ENCODE measurements around the gene TFR2.

TFR2 gene

DNA sequence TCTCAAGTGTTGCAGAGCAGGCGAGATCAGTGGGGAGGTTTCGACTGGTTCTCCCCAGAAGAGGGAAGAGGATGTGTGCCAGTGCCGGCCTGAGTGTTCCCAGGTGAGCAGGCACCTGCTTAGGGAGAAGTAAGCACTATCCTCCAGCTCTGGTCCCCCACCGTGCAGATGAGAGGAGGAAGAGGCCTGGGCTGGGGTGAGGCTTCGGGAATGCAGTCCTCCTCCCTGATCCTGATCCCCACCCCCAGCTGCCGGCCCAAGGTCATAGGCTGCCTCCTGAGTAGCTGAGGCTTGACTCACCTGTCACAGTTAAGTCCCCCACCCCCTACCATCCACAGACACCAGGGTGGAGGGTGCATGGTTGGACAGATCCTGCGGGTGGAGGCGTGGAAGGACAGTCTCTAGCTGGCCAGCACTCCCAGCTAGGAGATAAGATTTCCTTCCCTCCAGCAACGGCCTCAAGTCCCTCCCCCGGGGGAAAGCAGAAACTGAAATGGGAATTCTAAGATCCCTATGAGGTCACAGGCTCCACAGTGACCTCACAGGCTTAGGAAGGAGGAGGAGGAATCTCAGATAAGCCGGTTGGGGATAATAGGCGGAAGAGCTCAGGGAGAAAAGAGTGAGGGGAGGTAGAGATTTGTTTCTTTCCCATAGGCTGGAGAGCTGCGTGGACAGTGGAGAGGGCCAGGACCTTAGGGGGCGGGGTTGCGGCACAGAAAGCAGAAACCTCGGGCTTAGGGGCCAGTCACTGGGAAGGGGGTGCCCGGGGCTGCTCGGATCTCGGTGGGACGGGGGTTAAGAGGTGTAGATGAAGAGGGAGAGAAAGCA lies 56.5 kb downstream of the TFR2 start:
- no peak for DNase-seq

DNA sequence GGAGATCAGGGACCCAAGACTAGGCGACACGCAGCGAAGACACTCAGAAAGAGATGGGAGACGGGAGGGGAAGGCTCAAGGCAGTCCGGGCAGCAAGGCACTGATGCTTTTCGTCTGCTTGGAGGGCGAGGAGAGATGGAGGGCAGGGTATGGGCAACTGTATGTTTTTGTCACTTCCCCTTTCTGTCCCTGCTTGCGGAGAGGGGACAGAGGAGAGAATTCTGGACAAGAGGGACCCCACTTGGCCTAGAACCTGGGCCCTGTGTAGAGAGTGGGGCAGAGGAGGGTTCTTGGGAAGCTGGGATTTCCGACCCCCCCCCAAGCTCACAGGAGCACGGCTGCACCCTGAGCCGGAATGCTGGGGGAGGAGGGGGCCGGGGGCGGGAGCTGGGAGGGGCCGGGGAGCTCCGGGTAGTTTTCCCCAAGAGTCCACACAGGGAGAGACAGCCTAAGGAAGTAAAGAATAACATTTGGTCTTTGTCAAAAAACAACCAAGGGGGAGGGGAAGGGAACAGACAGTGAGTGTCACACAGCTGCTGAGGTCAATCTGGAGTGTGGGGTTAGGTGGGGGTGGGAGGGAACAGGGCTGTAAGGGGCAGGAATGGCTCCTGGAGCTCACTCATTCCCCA lies 57.2 kb downstream of the TFR2 start:
- DNase-seq: no peak

DNA sequence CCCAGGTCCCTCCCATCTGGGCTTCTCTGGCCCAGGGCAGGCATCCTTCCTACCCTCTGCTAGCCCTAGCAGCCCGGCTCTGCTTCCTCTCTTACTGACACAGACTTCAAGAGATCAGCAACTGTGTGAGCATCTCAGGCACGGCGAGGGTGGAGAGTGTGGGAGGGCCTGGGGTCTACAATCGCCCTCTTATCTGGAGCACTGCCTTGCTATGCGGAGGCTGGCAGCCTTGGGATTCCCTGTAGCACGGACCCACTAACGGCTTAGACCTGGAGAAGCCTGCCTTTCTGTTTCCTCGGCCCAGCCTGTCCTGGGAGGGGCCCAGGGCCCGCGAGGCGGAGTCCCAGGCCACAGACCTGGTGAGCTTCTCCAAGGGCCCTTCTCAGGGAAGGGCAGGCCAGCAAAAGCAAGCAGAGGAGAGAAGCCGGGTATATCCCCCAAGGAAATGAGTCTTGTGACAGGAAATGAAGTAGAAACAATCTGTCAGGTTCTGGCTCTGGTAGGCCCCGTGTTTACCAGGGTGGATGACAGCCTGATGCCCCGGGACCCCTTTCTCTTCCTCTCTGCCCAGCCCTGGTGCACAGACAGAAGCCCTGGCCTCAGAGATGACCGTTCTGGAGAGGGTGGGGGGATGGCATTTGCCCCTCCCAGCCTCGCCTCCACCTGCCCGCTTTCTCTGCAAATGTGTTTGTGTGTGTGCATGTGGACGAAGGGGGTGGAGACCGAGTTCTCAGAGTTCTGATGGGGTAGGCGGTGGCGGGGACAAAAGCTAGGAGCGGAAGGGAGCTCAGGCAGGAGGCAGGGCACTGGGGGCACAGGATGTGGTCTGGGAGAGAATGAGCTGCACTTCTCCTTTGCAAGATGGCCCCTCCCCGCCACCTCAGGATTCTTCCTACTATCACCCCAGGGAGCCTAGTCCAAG lies 58.0 kb downstream of the TFR2 start:
- DNase-seq: peak; percentile 84

DNA sequence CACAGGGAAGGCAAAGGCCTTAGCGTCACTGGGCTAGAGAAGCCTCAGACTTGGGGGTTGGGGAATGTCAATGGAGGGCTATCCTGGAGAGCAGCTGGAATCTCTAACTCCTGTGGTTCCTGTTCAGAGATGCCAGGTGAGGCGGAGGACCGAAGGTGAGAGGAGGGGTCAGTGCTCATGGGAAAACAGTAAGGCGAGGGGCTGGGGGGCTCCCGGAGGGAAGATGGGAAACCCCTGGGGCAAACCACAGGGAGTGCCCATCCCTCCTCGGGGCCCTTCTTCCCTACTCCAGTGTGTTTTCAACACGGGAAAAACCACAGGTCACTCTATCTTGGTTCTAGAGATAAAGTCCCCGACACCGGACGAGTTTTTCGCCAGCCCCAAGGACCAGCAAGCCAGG lies 58.7 kb downstream of the TFR2 start:
- no peak for DNase-seq

DNA sequence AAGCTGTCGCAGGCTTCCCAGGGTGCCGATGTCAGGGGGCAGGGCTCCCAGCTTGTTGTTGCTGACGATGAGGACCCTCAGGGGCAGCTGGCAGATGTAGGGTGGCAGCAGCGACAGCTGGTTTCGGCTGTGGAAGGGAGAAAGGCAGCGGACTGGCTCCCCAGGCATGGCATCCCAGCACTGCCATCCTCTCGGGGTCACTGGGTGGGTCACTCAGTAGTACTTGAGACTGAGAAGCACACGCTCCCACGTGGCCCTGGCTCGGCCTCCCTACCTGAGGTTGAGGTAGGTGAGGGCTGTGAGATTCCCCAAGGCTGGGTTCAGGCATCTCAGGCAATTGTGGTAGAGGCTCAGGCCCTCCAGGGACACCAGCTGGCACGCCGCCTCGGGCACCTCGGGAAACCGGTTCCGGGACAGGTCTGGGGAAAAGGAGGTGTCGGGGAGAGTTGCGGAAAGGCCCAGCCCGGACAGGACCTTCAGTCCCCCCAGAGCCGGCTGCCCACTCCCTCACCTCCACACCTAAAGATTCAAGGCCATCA lies 59.2 kb downstream of the TFR2 start:
- DNase-seq: no peak

DNA sequence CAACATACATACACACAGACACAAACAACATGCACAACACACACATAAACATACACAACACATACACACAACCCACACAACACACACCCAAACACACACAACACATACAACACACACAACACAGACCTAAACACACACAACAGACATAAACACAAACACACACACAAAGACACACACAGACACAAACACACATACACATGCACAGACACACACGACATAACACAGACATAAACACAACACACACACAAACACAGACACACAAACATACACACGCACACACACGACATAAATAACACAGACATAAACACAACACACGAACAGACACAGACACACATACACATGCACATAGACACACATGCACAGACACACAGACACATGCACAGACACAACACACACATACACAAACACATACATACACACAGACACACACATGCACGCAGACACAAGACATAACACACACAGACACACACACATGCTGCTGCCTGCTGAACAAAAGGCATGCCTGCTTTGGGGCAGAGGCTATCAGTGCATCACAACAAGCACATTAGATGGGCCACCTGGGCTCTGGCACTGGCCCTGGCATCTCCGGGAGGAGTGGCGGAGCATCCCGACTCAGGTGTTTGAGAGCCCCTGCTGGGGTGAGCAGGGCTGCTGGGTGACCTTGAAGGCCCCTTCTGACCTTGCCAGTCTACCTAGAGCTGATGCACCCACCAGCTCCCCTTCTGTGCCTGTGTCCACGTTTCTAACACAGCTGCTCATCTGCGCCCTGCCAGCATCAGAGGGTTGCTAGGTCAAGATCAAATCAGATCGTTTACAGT lies 60.7 kb downstream of the TFR2 start:
- no peak for DNase-seq

DNA sequence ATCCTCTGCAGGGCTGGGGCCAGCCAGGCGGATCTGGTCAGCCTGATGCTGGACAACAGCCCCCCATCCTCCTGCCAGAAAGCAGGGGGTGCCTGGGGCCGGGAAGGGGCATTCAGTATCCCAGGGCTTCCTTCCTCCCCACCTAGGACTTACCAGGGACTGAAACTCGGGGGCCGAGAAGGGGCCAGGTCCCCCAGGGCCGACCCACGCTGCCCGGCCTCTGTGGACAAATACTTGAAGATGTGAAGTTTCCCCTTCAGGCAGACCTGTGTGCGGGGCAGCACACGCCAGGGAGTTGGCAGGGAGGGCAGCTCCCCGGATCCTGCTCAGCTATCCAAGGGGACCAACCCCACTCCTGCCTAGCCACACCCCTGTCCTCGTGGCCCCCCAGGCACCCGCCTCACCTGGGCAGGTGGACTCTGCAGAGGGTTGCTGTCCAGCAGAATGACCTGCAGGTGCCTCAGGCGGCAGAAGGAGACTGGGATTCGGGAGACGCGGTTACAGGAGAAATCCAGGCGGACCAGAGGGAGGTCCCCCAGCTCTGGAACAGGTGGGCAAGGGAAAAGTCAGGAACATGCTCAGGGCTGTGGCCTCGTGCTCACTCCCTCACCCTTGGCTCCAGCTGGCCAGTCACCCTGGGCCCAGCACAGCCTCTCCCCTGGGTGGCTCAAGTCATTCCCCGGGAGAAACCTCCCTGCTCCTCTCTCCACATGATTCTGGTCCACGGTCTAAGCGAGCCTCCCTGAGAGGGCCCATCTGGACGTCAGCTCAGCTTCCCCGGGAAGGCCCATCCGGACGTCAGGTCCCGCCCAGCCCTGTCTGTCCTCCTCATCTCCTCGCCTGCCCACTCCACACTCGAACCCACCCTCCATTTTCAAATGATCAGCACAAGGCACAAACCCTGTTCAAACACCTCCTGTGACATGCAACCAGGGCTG lies 62.8 kb downstream of the TFR2 start:
- no peak for DNase-seq

DNA sequence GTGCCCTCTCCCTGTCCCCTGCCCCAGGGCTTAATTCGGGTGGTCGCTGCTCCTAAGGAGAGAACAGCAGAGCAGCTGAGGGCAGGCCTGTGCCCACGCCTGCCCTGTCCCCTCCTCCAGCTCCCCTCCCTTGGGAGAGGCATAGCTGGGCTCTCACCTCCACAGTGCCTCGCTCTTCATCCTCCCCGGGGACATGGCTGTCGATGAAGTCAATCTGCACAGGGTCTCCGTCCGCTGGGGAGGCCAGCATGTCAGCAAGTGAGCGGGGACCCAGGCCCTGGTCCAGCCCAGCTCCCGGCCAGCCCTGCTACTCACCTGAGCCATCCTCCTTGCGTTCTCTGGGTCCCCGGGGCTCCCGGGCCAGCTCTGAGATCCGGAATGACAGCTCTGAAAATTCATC lies 63.8 kb downstream of the TFR2 start:
- DNase-seq: no peak

DNA sequence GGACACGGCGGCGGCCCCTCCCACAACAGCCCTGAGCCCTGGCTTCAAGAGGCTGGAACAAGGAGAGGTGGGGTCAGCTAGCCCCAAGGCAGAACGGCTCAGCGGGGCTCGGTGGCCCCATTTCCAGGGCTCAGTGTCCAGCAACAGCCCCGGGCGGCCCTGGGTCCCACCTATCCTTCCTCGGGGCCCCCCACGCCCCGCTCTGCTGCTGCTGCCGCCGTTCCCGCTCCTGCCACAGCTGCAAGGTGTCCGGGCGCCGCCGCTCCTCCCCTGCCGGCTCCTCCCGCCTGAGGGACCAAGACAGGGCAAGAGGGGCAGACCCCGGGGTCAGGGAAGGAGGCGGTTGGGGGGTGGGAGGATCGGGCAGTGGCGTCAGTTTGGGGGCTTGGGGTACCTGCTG lies 64.2 kb downstream of the TFR2 start:
- no peak for DNase-seq

DNA sequence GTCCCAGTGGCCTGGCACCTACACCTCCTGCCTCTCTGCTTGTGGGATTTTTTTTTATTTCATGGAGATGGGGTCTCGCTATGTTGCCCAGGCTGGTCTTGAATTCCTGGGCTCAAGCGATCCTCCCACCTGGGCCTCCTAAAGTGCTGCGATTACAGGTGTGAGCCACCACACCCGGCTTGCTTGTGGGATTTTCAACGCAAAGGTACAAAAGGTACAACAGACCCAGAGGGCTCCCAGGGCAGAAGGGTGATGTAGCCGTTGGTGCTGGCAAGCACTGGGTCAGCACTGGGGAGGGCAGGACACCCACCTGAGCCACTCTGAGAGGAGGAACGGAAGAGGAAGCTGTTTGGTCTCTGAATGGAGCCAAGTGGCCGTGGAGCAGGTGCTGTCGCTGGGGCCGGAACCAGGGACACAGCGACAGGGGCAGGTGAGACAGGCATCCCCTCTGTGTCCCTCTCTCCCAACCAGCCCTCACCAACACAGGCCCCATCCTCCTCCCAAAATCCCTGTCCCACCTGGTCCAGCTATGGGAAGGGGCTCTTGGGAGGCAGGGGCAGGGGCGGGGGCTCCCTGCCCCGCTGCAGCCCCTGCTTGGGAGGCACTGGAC lies 64.9 kb downstream of the TFR2 start:
- no peak for DNase-seq

DNA sequence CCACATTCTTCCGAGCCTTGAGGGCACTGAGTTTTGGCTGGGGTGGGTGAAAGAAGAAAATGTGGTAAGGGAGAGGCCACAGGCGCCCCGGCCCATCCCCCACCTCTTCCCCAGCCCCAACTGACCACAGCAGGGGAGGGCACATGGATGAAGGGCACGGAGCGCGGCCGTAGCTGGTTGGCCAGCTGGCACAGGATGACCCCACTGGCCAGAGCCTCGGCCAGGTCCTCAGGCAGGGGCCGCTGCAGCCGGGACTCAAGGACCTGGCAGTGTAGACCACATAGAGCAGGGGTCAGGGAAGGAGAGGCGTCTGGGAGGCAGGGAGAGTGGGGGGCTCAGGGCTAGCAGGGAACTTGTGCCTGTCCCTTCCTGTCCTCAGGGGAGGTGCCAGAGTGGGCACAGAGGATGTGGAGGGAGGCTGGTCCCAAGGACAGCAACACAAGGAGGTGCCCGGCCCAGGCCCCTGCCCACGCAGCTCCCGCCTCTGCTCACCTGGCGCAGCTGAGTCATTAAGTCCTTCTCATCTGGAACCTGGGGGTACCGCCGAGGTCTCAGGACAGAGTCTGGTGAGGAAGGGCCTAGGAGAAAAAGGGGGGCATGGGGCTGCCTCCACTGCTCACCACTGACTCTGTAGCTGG lies 65.5 kb downstream of the TFR2 start:
- no peak for DNase-seq

DNA sequence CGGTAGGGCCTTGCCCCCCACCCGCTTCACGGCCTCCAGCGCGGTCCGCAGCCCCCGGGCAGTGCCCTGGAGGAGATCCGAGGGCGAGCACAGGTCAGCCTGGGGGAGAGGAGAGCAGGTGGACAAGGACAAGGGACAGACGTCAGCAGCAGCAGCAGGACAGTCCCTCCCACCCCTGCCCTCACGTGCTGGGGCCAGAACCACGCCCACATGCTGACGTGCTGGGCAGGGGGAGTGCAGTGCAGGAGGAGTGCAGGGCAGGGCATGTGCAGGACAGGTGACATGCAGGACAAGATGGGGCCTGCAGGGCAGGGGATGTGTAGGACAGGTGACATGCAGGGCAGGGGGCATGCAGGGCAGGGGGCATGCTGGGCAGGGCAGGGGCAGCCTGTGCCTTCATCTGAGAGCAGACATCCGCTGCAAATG lies 66.1 kb downstream of the TFR2 start:
- no peak for DNase-seq

DNA sequence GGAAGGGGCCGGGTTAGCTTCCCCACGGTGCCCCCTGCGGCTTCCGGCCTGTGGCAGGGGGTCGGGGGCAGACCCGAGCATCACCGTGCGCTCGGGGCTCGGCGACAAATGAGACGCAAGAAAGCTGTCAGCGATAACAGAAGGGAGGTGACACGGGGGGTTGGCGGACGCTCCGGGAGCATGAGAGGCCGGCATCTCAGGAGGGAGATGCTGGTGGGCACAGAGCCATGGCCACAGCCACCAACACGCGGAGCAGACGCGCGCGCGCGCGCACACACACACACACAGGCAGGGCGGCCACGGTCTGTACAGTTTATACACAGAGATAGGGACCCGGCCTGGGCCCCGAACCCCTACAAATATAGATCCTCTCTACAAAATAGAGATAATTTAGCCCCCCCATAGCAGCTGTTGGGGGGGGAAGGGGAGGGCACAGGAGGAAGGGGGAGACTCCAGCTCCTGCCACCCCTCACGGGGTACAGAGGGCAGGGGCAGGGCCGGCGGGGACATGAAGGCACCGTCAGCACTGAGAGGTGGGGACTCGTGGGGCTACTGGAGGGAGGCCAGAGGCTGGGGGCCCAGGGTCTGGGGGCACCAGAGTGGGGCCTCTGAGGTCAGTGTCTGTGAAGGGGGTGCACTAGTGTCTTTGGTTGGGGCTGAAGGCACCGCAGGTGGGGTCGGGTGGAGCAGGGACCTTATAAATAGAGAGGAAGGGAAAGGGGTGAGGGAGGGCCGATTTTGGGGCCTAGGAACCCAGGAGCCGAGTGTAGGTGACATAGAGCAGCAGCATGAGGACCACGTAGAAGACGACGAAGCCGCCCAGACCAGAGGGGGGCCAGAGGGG lies 66.8 kb downstream of the TFR2 start:
- no peak for DNase-seq

DNA sequence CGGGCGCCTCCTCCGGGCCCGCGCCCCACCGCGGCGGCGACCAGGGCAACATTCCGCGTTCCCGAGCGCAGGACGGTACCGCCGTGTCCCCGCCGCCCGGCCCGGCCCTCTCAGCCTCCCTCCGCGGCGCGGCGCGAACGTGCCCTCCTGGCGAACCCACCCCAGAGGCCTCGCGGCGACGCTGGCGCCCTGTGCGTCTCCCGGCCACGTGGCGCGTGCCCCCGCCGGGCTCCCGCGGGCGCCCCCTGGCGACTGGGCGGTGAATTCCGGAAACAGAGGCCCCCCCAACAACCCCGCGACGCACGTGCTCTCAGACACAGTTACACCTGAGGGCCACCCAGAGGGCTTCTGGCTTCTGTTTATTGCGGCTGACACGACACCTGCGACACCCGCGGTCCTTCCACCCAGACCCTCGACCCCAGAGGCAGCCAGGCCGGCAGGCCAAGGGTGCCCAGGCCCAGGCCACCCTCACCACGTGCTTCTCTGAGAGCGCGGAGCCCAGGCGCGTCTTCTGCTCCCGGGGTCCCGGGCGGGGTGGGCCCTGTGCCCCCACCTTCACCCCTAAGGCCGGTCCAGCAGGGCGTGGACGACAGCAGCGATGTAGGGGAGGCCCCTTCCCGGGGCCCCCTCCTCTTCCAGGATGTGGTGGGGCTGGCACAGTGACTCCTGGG lies 67.5 kb downstream of the TFR2 start, which contains the start of gene SAP25:
Gene SAP25, minus strand, starts transcription at position 210 of the 671 bp plus-strand sequence. Its CDS starts 158 bp downstream, at position 52.
- DNase-seq: no peak

DNA sequence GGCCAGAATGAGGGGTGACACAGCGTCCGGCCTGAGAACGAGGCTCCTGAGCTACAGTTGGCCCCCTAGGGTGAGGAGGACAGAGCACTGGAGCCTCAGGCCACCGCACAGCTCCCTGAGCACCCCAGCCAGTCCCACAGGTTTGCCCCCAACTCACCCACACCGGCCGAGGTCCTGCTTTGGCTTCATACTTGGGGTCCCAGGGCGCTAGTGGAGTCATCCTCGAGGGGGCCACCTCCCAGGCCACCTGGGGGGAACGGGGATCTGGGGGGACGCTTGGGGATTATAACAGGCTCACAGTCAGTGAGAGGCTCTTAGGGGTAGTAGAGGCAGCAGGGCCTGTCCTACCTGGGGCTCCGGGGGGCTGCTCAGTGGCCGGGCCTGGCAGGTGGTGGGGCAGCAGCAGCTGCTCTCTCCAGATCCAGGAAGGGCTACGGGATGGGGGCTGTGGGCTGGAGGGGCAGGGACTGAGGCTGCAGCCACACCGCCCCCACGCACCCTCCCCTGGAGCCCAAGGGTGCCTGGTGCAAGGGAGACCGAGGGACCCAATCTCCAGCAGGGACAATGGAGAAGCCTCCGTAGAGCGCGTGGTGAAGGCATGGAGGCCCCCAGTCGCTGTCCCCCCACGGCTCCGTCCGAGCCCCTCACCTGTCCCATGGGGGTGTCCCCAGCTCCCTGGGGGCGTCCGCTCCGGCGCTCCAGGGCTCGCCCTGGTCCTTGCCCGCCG lies 68.2 kb downstream of the TFR2 start:
- no peak for DNase-seq

DNA sequence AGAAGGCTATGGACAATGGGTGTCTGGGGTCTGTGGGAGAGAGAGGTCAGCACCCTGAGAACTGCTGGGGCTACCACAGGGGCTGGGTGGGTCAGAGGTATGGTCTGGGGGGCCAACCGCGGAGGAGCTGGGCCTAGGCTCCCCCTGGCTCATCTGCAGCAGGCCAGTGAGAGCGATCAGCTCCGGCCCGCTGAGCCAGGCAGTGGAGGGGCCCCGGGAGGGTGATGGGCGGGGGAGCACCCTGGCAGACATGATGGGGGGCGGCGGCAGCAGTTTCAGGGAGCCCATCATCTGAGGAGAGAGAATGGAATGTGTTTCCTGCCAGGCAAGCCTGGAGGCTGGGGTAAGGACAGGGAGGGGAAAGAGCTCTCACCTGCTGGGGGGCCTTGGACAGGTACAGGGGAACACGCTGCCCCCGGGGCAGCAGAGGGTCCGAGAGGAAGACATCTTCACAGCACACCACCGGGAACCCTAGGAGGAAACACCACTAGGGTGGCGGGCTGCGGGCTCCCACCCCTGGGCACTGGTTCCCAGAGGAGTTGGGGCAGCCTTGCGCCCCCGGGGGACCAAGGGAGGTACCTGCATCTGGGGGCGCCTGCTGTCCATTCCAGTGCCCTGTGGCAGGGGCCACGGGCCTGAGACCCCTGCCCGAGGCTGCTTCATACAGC lies 68.9 kb downstream of the TFR2 start:
- no peak for DNase-seq

DNA sequence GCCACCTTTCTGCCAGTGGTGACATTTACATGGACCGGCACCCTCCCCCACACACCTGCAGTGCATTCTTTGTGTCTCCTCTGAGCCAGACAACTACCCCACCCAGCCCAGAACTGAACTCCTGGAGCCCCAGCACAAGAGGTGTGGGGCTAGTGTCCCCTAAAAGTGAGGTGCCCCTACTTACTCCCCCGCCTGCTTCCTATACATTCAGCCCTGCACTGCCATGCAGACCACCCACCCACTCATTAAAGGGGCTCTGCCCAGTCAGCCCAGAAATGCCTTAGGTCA lies 69.6 kb downstream of the TFR2 start:
- DNase-seq: no peak

Data from activated CD4-positive, alpha-beta T cell treated with anti-CD3 and anti-CD28 coated beads, Interleukin-2, Interleukin-6, amounts not matched to agents 100 ng/mL and 50 ng/mL, durations not matched to agents 16 hours and 8 hours (primary cell).